CD4-positive, alpha-beta T cell treated with Interleukin-17A for 1 hour (primary cell): ENCODE measurements around the gene IL3RA.
"Not testable (repeated sequence)": the region's sequence is repeated elsewhere in the genome, so short reads cannot be mapped to it uniquely, and the experiment has no call there.

Source experiments
- DNase-seq: peaks from one replicate; pipeline ENCODE4 v3.0.0-alpha.2; 2020

The IL3RA gene

GRCh38 chrX:1336331-1336943, at the start of gene IL3RA:
Gene IL3RA (plus strand): TSS chrX:1336785. CDS start chrX:1341766, 4,981 bp downstream.
- peak; percentile 23 for DNase-seq

- no peak for DNase-seq
These were observed 47.0 kb upstream of the IL3RA start for GRCh38 chrX:1289535-1289934.

- no peak for DNase-seq
These were observed 45.4 kb upstream of the IL3RA start for GRCh38 chrX:1291110-1291740.

- no peak for DNase-seq
These were observed 43.9 kb upstream of the IL3RA start for GRCh38 chrX:1292575-1293290.

GRCh38 chrX:1294301-1295067, 42.1 kb upstream of the IL3RA start:
- no peak for DNase-seq

- DNase-seq = no peak
These were observed 41.0 kb upstream of the IL3RA start for GRCh38 chrX:1295550-1295949.

- DNase-seq = not testable (repeated sequence)
These were observed 39.0 kb upstream of the IL3RA start for GRCh38 chrX:1297591-1297990.

GRCh38 chrX:1300449-1300848, 36.1 kb upstream of the IL3RA start:
- no peak for DNase-seq

GRCh38 chrX:1305411-1305810, 31.2 kb upstream of the IL3RA start:
- DNase-seq = no peak

- no peak for DNase-seq
These were observed 29.5 kb upstream of the IL3RA start for GRCh38 chrX:1306909-1307625.

GRCh38 chrX:1307626-1308340, 28.8 kb upstream of the IL3RA start:
- DNase-seq = no peak

- DNase-seq = no peak
These were observed 28.1 kb upstream of the IL3RA start for GRCh38 chrX:1308476-1308875.

- DNase-seq = not testable (repeated sequence)
These were observed 27.7 kb upstream of the IL3RA start for GRCh38 chrX:1308917-1309316.

- no peak for DNase-seq
These were observed 22.8 kb upstream of the IL3RA start for GRCh38 chrX:1313788-1314187.

- peak; percentile 35 for DNase-seq
These were observed 20.1 kb upstream of the IL3RA start for GRCh38 chrX:1316527-1316926.

GRCh38 chrX:1321674-1322073, 14.9 kb upstream of the IL3RA start:
- DNase-seq = no peak

- DNase-seq = no peak
These were observed 14.2 kb upstream of the IL3RA start for GRCh38 chrX:1322393-1322792.

GRCh38 chrX:1323315-1323714, 13.3 kb upstream of the IL3RA start:
- DNase-seq = peak; percentile 64

GRCh38 chrX:1325515-1326116, 11.0 kb upstream of the IL3RA start:
- no peak for DNase-seq

- DNase-seq = no peak
These were observed 8.8 kb upstream of the IL3RA start for GRCh38 chrX:1327651-1328304.

- DNase-seq = no peak
These were observed 6.0 kb upstream of the IL3RA start for GRCh38 chrX:1330605-1331004.
